GM12801 (cell line): ENCODE data around the gene TBL1XR1.

Source experiments
- TF ChIP-seq, protein P1 (sequence below): IDR thresholded peaks from one replicate; pipeline ENCODE4 v1.5.1; 2011; ENCODE audit warnings: control low read depth; ENCODE audit not compliant: insufficient read length; ENCODE audit errors: extremely low read depth

Gene TBL1XR1

DNA sequence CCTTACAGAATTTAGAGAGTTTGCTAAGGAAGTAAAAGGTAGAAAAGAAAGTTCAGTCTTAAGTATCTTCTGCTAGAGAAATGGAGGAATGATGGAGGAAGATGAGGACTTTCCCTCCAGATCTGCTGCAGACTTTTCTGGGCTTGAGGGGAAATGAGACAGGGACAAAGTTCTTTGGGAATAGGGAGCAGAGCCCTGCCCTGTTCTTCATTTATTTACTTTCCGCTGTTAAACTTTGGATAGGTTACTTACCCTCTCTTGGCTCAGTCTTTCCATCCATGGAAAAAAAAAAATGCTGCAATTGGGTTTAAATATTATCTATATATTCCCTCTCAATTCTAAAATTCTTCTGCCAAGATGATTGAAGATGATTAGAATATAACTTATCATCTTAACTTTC, 202.9 kb downstream of the TBL1XR1 start:
- TF ChIP-seq, protein P1, sequence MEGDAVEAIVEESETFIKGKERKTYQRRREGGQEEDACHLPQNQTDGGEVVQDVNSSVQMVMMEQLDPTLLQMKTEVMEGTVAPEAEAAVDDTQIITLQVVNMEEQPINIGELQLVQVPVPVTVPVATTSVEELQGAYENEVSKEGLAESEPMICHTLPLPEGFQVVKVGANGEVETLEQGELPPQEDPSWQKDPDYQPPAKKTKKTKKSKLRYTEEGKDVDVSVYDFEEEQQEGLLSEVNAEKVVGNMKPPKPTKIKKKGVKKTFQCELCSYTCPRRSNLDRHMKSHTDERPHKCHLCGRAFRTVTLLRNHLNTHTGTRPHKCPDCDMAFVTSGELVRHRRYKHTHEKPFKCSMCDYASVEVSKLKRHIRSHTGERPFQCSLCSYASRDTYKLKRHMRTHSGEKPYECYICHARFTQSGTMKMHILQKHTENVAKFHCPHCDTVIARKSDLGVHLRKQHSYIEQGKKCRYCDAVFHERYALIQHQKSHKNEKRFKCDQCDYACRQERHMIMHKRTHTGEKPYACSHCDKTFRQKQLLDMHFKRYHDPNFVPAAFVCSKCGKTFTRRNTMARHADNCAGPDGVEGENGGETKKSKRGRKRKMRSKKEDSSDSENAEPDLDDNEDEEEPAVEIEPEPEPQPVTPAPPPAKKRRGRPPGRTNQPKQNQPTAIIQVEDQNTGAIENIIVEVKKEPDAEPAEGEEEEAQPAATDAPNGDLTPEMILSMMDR = no peak

DNA sequence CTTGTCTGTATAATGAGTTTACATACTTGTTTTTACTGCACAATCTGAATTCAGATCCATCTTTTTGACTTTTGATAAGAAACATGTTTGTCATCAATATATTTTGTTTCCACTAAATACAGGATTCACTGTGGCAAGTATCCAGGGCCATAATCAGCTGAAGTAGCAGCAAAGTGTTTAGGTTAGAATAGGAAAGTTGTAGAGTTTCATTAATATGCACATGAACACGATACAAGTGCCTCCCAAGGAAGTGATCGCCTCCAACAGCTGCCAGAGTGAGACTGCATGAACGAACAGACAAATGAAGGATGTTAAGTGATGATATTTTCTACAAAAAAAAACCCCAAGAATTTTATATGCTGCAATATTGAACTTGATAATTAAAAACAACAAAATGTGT, 204.3 kb downstream of the TBL1XR1 start:
- TF ChIP-seq, protein P1 = no peak

DNA sequence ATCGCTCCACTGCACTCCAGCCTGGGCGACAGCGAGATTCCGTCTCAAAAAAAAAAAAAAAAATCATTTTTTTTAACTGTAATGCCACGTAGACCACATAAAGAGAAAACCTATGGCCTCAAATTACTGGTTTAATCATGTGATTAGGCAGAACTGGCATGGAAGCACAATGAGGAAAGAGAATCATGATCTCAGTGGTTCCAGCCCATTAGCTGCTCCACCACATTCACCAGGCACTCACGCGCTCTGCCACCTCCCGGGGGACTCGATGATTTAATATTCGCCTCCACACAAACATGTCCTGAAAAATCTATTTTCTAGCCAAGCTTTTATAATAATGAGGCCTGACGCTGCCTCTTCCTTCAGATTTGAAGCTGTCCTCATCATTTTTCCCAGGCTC, 204.7 kb downstream of the TBL1XR1 start:
- TF ChIP-seq, protein P1 = no peak

DNA sequence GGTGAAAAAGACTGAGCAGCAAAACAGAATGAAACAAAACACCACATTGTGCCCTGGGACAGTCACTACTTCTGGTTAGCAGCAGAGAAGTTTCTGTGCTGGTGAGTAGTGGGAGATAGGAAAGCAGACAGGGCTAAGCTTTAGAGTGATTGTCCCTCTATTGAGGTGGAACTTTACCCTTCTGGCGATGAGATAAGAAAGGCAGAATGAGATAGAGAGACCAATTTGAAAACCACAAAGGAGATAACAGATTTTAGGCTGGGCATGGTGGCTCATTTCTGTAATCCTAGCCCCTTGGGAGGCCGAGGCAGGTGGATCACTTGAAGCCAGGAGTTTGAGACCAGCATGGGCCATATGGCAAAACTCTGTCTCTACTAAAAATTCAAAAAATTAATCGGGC, 208.5 kb downstream of the TBL1XR1 start:
- TF ChIP-seq, protein P1 = no peak

DNA sequence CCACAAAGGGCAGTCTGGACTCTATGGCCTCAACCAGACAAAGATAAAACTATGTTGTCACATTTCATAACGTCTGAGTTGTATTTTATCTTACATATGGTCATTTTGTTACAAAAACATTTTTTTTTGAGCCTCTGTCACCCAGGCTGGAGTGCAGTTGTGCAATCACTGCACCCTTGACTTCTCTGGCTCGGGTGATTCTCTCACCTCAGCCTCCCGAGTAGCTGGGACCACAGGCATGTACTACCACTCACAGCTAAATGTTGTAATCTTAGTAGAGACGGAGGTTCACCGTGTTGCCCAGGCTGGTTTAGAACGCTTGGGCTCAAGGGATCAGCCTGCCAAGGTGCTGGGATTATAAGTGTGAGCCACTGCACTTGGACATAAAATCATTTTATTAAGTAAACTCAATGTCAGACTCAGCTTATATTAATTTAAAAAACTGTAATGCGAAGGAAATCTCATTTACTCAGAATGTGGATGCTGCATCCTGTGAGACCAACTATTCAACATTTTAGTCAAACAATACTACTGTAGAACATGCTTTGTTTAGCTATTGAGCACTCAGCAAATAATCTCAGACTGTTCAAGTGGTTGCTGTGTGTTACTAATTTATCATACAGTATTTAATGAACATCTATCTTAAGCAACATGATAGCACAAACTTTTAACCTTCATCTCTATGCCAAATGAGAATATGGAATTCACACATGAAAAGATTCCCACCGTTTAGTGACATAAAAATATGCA, 209.2 kb downstream of the TBL1XR1 start:
- TF ChIP-seq, protein P1 = no peak

DNA sequence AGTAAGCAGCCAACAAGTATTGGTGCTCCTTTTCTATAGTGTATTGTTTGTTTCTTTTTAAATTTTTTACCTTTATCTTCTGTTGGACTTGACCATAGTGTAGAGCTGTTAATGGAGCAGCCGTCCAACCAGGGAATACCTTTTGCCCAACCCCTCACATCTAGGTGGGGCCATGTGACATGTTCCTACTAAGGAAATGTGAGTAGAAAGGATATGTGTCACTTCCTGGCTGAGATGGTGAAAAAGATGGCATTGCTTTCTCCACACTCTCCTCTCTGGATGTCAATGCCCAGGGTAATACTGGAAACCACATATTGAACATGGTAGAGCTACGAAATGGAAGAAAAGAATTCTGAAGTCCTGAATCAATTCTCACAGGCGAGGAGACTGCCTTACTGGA, 218.8 kb downstream of the TBL1XR1 start:
- TF ChIP-seq, protein P1 = no peak

DNA sequence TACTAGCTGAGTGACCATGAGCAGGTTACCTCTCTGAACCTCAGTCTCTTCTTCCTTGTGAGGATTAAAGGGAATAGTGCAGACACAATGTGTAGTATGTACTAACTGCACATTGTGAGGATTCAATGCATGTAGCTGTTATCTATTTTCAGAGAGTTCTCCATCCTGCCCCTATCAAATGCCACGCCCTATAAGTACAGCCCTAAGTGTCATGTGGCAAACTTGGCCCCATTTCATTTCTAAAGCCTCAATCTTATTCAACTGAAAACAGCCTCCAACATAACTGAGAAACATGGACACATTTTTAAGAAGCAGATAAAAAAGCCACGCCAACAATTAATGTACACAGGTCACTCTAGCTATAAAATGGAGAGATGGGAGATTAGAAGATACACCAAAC, 220.0 kb downstream of the TBL1XR1 start:
- TF ChIP-seq, protein P1 = no peak
